Peyer's patch (tissue), 4 donors: ENCODE measurements around the gene CPED1. TPM values are rescaled to one million over a fixed set of nuclear protein-coding genes. Genes with fewer than 3 reads are reported as not detected.
A peak's percentile ranks its signal among the peaks of the same experiment; 100 is the strongest.

Source experiments
- DNase-seq, 3 donors: peaks; one replicate each; pipeline ENCODE4 v3.0.0-alpha.2; 2017 to 2019
- H3K27ac ChIP-seq, 4 donors: fragments of 200-600 bp; sonication (generic); one replicate each; pipeline ENCODE4 v1.5.1; 2016 to 2019
- H3K27me3 ChIP-seq, 2 donors: fragments of 200-600 bp; sonication (generic); one replicate each; pipeline ENCODE4 v1.5.1; 2019
- H3K36me3 ChIP-seq, 3 donors: fragments of 200-600 bp; sonication (generic); one replicate each; pipeline ENCODE4 v1.5.1; 2016 to 2019
- H3K4me1 ChIP-seq, 4 donors: fragments of 200-600 bp; sonication (generic); one replicate each; pipeline ENCODE4 v1.5.1; 2016 to 2019
- H3K4me3 ChIP-seq, 4 donors: fragments of 200-600 bp; sonication (generic); 1 replicate in 3 of 4; 2 replicates in 1 of 4; pipeline ENCODE4 v1.5.1; 2016 to 2019; ENCODE audit warnings: mild to moderate bottlenecking in 1 of 4
- H3K9me3 ChIP-seq, 4 donors: fragments of 200-600 bp; sonication (generic); one replicate each; pipeline ENCODE4 v1.5.1; 2016 to 2019; ENCODE audit warnings: mild to moderate bottlenecking in 1 of 4
- CTCF ChIP-seq, 6 experiments: fragments of 450-650 bp in 4 of 6; fragments of 200-600 bp in 2 of 6; sonication (generic) in 1 of 6; IDR thresholded peaks; one replicate each; pipeline ENCODE4 v1.5.1; 2017 to 2019; ENCODE audit warnings: antibody characterized with exemption in 6 of 6, mild to moderate bottlenecking in 3 of 6, moderate library complexity in 1 of 6
- POLR2A ChIP-seq, 2 donors: fragments of 450-650 bp; IDR thresholded peaks; one replicate each; pipeline ENCODE4 v1.5.1; 2017; ENCODE audit warnings: antibody characterized with exemption in 2 of 2, mild to moderate bottlenecking in 2 of 2, moderate library complexity in 2 of 2
- total RNA-seq, 4 donors: library from RNA; depleted of rRNA; stranded (reverse); fragments of >200 nt; gene quantifications; one replicate each; pipeline ENCODE4 v1.1.0, GENCODE V29; 2016

CPED1 gene
- total RNA-seq, 4 donors from 2014 or later, result 4.4 to 50.3 (median 8.5) TPM

- H3K36me3 ChIP-seq, result no peaks in the 10 kb centered on the region
- TF ChIP-seq CTCF (IDR thresholded peaks at IDR 0.05) (no peak), POLR2A (IDR thresholded peaks at IDR 0.05) (no peak)
- H3K9me3 ChIP-seq, result no peaks in the 10 kb centered on the region
- no peak overlapping the region for H3K4me3 ChIP-seq
- no peak for DNase-seq
- H3K27ac ChIP-seq, result no peak overlapping the region
- H3K4me1 ChIP-seq, result no peaks in the 10 kb centered on the region
- H3K27me3 ChIP-seq, result no peaks in the 10 kb centered on the region
Measured at GRCh38 chr7:121103579-121103978, 115.1 kb downstream of the CPED1 start.

DNA sequence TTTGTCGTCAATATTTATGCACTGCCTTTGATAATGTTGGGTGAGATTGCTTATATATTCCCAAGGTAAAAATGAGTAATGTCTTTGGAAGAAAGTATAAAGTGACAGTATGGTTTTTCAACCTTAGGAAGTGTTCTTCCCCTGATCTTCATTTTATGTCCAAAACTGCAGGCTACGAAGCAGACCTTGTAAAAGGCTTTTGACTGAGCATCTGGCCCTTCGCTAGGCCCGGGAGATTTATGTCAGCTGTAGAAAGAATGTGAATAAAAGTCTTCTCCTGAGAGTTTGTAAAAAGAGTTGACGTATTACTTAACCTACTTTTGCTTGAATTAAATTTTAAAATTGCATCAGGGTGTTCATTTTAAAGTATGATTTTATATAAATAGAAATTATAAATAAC is 116.8 kb downstream of the CPED1 start:
- H3K9me3 ChIP-seq, result no peaks in the 10 kb centered on the region
- no peak for DNase-seq
- no peaks in the 10 kb centered on the region for H3K36me3 ChIP-seq
- TF ChIP-seq CTCF (IDR thresholded peaks at IDR 0.05) (no peak), POLR2A (IDR thresholded peaks at IDR 0.05) (no peak)
- H3K4me3 ChIP-seq, result no peak overlapping the region
- no peak overlapping the region for H3K27ac ChIP-seq
- no peaks in the 10 kb centered on the region for H3K27me3 ChIP-seq
- H3K4me1 ChIP-seq, result no peaks in the 10 kb centered on the region

GRCh38 chr7:121107923-121108498 is 119.5 kb downstream of the CPED1 start:
- no peaks in the 10 kb centered on the region for H3K36me3 ChIP-seq
- no peak overlapping the region for H3K27ac ChIP-seq
- H3K27me3 ChIP-seq, result no peaks in the 10 kb centered on the region
- H3K9me3 ChIP-seq, result no peaks in the 10 kb centered on the region
- TF ChIP-seq POLR2A (IDR thresholded peaks at IDR 0.05), result no peak
- peak; percentile 46 to 86 (median 67) for TF ChIP-seq CTCF (IDR thresholded peaks at IDR 0.05)
- no peak overlapping the region for H3K4me3 ChIP-seq
- no peak for DNase-seq
- no peaks in the 10 kb centered on the region for H3K4me1 ChIP-seq

- no peak for DNase-seq
- Histone ChIP-seq H3K4me1 (no peaks in the 10 kb centered on the region), H3K36me3 (no peaks in the 10 kb centered on the region), H3K27me3 (no peaks in the 10 kb centered on the region), H3K9me3 (no peaks in the 10 kb centered on the region), H3K4me3 (no peak overlapping the region), H3K27ac (no peak overlapping the region)
- no peak for TF ChIP-seq POLR2A (IDR thresholded peaks at IDR 0.05)
- no peak for TF ChIP-seq CTCF (IDR thresholded peaks at IDR 0.05)
Measured at GRCh38 chr7:121109145-121109544, 120.6 kb downstream of the CPED1 start.

DNA sequence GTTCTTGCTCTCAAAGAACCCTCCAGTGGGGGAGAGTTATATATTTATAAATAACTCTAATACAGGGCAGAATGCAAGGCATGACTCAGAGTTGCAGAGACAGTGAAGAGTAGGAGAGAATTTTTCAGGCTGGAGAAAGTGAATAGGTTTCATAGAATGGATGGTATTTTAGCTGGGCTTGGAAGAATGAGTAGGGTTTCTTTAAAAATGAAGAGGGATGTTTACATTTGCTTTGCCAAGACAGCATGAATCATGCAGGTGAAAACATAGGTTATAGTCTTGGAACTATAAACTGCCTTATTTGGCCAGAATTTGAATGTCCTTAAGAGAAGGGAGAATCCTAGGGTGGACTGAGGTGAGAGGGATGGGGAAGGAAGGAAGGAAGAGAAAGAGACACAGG is 124.8 kb downstream of the CPED1 start:
- Histone ChIP-seq H3K27ac (no peak overlapping the region), H3K27me3 (no peaks in the 10 kb centered on the region), H3K4me3 (no peak overlapping the region), H3K4me1 (no peaks in the 10 kb centered on the region), H3K9me3 (no peaks in the 10 kb centered on the region), H3K36me3 (no peaks in the 10 kb centered on the region)
- no peak for DNase-seq
- TF ChIP-seq POLR2A (IDR thresholded peaks at IDR 0.05) (no peak), CTCF (IDR thresholded peaks at IDR 0.05) (no peak)

DNA sequence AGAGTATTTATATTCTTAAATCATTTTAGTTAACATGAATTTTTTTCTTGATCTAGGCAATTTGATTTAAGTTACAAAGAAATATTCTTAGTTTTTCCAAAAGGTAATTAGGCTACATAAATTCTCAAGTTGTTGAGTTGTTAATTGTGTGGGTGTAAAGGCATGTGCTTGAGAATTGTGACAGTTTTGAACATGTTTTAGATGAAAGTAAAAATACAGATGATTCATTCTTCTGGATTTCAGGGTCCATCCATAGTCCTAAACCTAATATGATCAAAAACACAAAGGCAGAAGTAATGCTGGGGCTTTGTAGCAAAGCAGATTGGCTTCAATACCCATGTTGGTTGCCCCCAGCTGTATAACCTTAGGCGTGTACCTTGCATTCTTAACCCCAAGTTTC is 127.9 kb downstream of the CPED1 start:
- TF ChIP-seq POLR2A (IDR thresholded peaks at IDR 0.05) (no peak), CTCF (IDR thresholded peaks at IDR 0.05) (no peak)
- no peak for DNase-seq
- Histone ChIP-seq H3K4me1 (no peaks in the 10 kb centered on the region), H3K4me3 (no peak overlapping the region), H3K36me3 (no peaks in the 10 kb centered on the region), H3K27me3 (no peaks in the 10 kb centered on the region), H3K9me3 (no peaks in the 10 kb centered on the region), H3K27ac (no peak overlapping the region)
